Measurements from ENCODE around the gene DUSP8. TPM values are rescaled to one million over a fixed set of nuclear protein-coding genes. Genes with fewer than 3 reads are reported as not detected.

The DUSP8 gene
- total and polyA plus RNA-seq, 9 of the 15 experiments (the other 6 are each of a cell fraction or from before 2014, with no cell fraction given) = 0.14 to 2.0 (median 0.86) TPM; not detected in 2

GRCh38 chr11:1523779-1524178 lies 48.3 kb downstream of the DUSP8 start:
- peaks cover 25% of the 10 kb centered on the region for H3K79me2 ChIP-seq (ENCODE audit: control insufficient read depth, insufficient read depth, low read length)
- no peaks in the 10 kb centered on the region for H3K9me1 ChIP-seq (ENCODE audit: control insufficient read depth, insufficient read depth, low read length)
- DNase-seq (ENCODE audit: extremely low read depth in 1 of 4, low spot score in 3 of 4) (no peak), ATAC-seq (no peak), FAIRE-seq (no peak)
- ChIA-PET CTCF (ENCODE audit: low intra/inter-chr PET ratio) (no interaction called here), POLR2A (interaction anchor here (1.7 kb wide), 1 partner anchor 9 kb away, joined by 5 read pairs; no protein-coding TSS in a partner anchor)
- 57% methylated on average over 4 of the region's 4 CpGs for WGBS (ENCODE audit: insufficient coverage, low coverage, missing lambda C conversion rate)
- TF ChIP-seq E2F3 (CRISPR knock-in tag; IDR thresholded peaks at IDR 0.05) (no peak), RUNX1 (IDR thresholded peaks at IDR 0.05; ENCODE audit: low read depth) (no peak), ETS1 (conservative IDR thresholded peaks at IDR 0.05; ENCODE audit: control insufficient read depth, low read depth, low read length) (no peak), HDAC2 (IDR thresholded peaks at IDR 0.05) (no peak), HEY1 (CRISPR knock-in tag; IDR thresholded peaks at IDR 0.05; ENCODE audit: borderline replicate concordance) (no peak)
- no peak overlapping the region for H3K4me2 ChIP-seq (ENCODE audit: insufficient read depth, low read length)
- no peaks in the 10 kb centered on the region for H3K36me3 ChIP-seq (ENCODE audit: control insufficient read depth, insufficient read depth, low read length)
- H3K4me1 ChIP-seq (replicated peaks in 1 of 2; ENCODE audit: control insufficient read depth in 2 of 2, insufficient read depth in 2 of 2, low read length in 2 of 2) = peaks cover 17 to 42% of the 10 kb centered on the region in 2 experiments
- no peak overlapping the region for H2AFZ ChIP-seq (ENCODE audit: low read depth, low read length)
- peaks cover 46% of the 10 kb centered on the region for H4K20me1 ChIP-seq (replicated peaks; ENCODE audit: control insufficient read depth, insufficient read depth, low read length)
- no TSS peak for BruUV-seq (replicated peaks)
- H3K27ac ChIP-seq (ENCODE audit: extremely low read depth, low read depth, low read length) = no peak overlapping the region
- intact Hi-C loops (cut with micrococcal nuclease) (no loop called here), in situ Hi-C loops (cut with MboI) (no loop called here)
- H3K9ac ChIP-seq (ENCODE audit: insufficient read depth in 1 of 2, low read depth in 2 of 2, low read length in 2 of 2) = peak overlapping the region in 1 of 2 experiments; percentile 50; a peak in 1 of 4 replicates
- no peaks in the 10 kb centered on the region for H3K27me3 ChIP-seq (ENCODE audit: control insufficient read depth in 2 of 2, insufficient read depth in 2 of 2, low read length in 2 of 2)
- no peaks in the 10 kb centered on the region for H3K9me3 ChIP-seq (replicated peaks; ENCODE audit: control insufficient read depth, insufficient read depth, low read depth, low read length)
- no peak overlapping the region for H3K4me3 ChIP-seq

DNA sequence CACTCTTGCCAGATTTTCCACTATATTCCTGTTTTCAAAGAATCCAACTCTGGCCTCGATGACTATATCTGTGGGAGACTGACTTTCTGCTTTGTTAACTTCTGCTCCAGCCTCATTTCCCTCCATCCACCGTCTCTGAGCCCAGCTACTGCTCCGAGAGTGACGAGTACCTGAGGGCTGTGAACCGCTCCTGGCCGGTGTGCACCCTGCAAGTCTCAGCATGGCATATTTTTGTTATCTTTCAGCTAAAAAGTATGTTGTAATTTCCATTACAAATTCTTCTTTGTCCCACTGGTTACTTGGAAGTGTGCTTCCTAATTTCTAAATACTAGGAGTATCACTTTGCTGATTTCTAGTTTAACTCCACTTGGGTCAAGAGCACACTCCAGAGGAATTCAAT lies 49.0 kb downstream of the DUSP8 start:
- H3K9me1 ChIP-seq (ENCODE audit: control insufficient read depth, insufficient read depth, low read length) = peaks cover 4% of the 10 kb centered on the region
- BruUV-seq (replicated peaks) = no TSS peak
- no peak overlapping the region for H3K27ac ChIP-seq (ENCODE audit: extremely low read depth, low read depth, low read length)
- H3K4me2 ChIP-seq (ENCODE audit: insufficient read depth, low read length) = no peak overlapping the region
- DNase-seq (ENCODE audit: extremely low read depth in 1 of 4, low spot score in 3 of 4) (no peak), FAIRE-seq (peak; percentile 29), ATAC-seq (no peak)
- POLR2A ChIA-PET = interaction anchor here (0.6 to 1.7 kb wide), 2 partner anchors 9 to 13 kb away, joined by 3 to 5 read pairs; no protein-coding TSS in a partner anchor
- H3K4me1 ChIP-seq (replicated peaks in 1 of 2; ENCODE audit: control insufficient read depth in 2 of 2, insufficient read depth in 2 of 2, low read length in 2 of 2) = peaks cover 17 to 43% of the 10 kb centered on the region in 2 experiments
- H2AFZ ChIP-seq (ENCODE audit: low read depth, low read length) = no peak overlapping the region
- peaks cover 23% of the 10 kb centered on the region for H3K79me2 ChIP-seq (ENCODE audit: control insufficient read depth, insufficient read depth, low read length)
- no peak overlapping the region for H3K4me3 ChIP-seq
- H4K20me1 ChIP-seq (replicated peaks; ENCODE audit: control insufficient read depth, insufficient read depth, low read length) = peaks cover 42% of the 10 kb centered on the region
- no peaks in the 10 kb centered on the region for H3K27me3 ChIP-seq (ENCODE audit: control insufficient read depth in 2 of 2, insufficient read depth in 2 of 2, low read length in 2 of 2)
- intact Hi-C loops (cut with micrococcal nuclease) = no loop called here
- H3K36me3 ChIP-seq (ENCODE audit: control insufficient read depth, insufficient read depth, low read length) = no peaks in the 10 kb centered on the region
- in situ Hi-C loops (cut with MboI) = no loop called here
- no peaks in the 10 kb centered on the region for H3K9me3 ChIP-seq (replicated peaks; ENCODE audit: control insufficient read depth, insufficient read depth, low read depth, low read length)
- CTCF ChIA-PET (ENCODE audit: low intra/inter-chr PET ratio) = no interaction called here
- no peak overlapping the region for H3K9ac ChIP-seq (ENCODE audit: insufficient read depth in 1 of 2, low read depth in 2 of 2, low read length in 2 of 2)
- WGBS (ENCODE audit: insufficient coverage, low coverage, missing lambda C conversion rate) = 78% methylated on average over 6 of the region's 6 CpGs
- no peak for TF ChIP-seq ZNF57 (CRISPR knock-in tag; IDR thresholded peaks at IDR 0.05)
- no peak for TF ChIP-seq ZKSCAN3 (CRISPR knock-in tag; IDR thresholded peaks at IDR 0.05)
- no peak for TF ChIP-seq CHD1 (IDR thresholded peaks at IDR 0.05; ENCODE audit: low read length)
- TF ChIP-seq BRD4 (IDR thresholded peaks at IDR 0.05) = no peak
- no peak for TF ChIP-seq MLLT1 (IDR thresholded peaks at IDR 0.05)
- no peak for TF ChIP-seq TCF7L2 (IDR thresholded peaks at IDR 0.05; ENCODE audit: low read depth, low read length)
- TF ChIP-seq MLX (CRISPR knock-in tag; conservative IDR thresholded peaks at IDR 0.05) = no peak
- no peak for TF ChIP-seq RFX7 (CRISPR knock-in tag; IDR thresholded peaks at IDR 0.05)
